GM12878 (cell line): ENCODE measurements around the gene MAN1A1.

Experiments
- CEBPB ChIP-seq, 2 experiments: fragments of 150-350 bp in 1 of 2; IDR thresholded peaks; 2 replicates each; pipeline ENCODE4 v1.6.1; 2012 to 2014; ENCODE audit warnings: low read depth in 2 of 2, low read length in 2 of 2, borderline replicate concordance in 1 of 2, inconsistent platforms in 1 of 2
- CTCF ChIP-seq, 3 experiments: IDR thresholded peaks in 2 of 3; conservative IDR thresholded peaks in 1 of 3; 2 replicates each; pipeline ENCODE4 v1.5.1; 2011; ENCODE audit warnings: low read depth in 3 of 3, low read length in 3 of 3, mild to moderate bottlenecking in 3 of 3, control low read depth in 2 of 3, moderate library complexity in 2 of 3, inconsistent platforms in 1 of 3, mixed read lengths in 1 of 3; ENCODE audit not compliant: control insufficient read depth in 2 of 3, insufficient read depth in 1 of 3; ENCODE audit errors: extremely low read depth in 1 of 3
- DPF2 ChIP-seq: fragments of 450-650 bp; IDR thresholded peaks from 2 replicates; pipeline ENCODE4 v1.6.1; 2017; ENCODE audit warnings: mild to moderate bottlenecking
- EZH2 ChIP-seq: IDR thresholded peaks from 2 replicates; pipeline ENCODE4 v1.6.1; 2012; ENCODE audit warnings: low read depth, mild to moderate bottlenecking, control low read depth, inconsistent platforms, low read length, borderline replicate concordance; ENCODE audit not compliant: control insufficient read depth
- FOS ChIP-seq: IDR thresholded peaks from 3 replicates; pipeline ENCODE4 v1.6.1; 2011; ENCODE audit warnings: borderline replicate concordance; ENCODE audit not compliant: insufficient read length; ENCODE audit errors: extremely low read depth
- FOXK2 ChIP-seq: fragments of 450-650 bp; IDR thresholded peaks from 2 replicates; pipeline ENCODE4 v1.6.1; 2017; ENCODE audit warnings: mild to moderate bottlenecking, moderate library complexity
- JUNB ChIP-seq: IDR thresholded peaks from 2 replicates; pipeline ENCODE4 v1.6.1; 2016; ENCODE audit warnings: antibody characterized with exemption, mild to moderate bottlenecking
- MAX ChIP-seq: IDR thresholded peaks from 2 replicates; pipeline ENCODE4 v1.6.1; 2012; ENCODE audit warnings: low read depth, low read length, improper control_type of control experiment
- MEF2A ChIP-seq: IDR thresholded peaks from 2 replicates; pipeline ENCODE4 v1.6.1; 2011; ENCODE audit warnings: low read depth, mild to moderate bottlenecking, low read length, moderate library complexity; ENCODE audit not compliant: insufficient read depth
- NKRF ChIP-seq: fragments of 450-650 bp; conservative IDR thresholded peaks from 2 replicates; pipeline ENCODE4 v1.6.1; 2017; ENCODE audit warnings: mild to moderate bottlenecking, moderate library complexity
- PML ChIP-seq: IDR thresholded peaks from 2 replicates; pipeline ENCODE4 v1.6.1; 2012; ENCODE audit warnings: low read length, inconsistent platforms
- POLR2AphosphoS5 ChIP-seq: IDR thresholded peaks from 2 replicates; pipeline ENCODE4 v1.6.1; 2011; ENCODE audit warnings: mild to moderate bottlenecking, low read length, inconsistent platforms
- SMC3 ChIP-seq: IDR thresholded peaks from 2 replicates; pipeline ENCODE4 v1.6.1; 2011; ENCODE audit warnings: low read length, improper control_type of control experiment, borderline replicate concordance
- TF ChIP-seq, protein P1 (sequence below): IDR thresholded peaks from 2 replicates; pipeline ENCODE4 v1.6.1; 2012; ENCODE audit warnings: low read length, inconsistent platforms

DNA sequence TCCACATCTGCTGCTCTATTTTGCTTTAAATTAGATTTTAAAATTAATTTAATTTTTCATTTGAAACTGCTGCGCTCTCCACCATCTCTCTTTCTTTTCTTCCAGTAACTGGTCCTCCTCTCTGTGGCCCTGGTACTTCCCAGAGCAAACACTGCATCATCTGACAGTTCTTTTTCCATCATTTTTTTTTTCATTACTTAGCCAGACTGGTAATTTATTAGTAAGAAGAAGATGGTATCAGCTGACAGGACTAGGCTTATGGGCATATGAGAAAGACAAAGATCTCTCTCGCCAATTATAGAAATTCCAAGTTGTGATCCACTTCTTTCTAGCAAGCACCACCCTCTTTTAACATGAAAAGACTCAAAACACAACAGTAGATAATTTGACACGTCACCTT lies 197.4 kb downstream of the MAN1A1 start:
- TF ChIP-seq CEBPB (IDR thresholded peaks at IDR 0.05; ENCODE audit: borderline replicate concordance in 1 of 2, low read depth in 2 of 2, low read length in 2 of 2) (no peak), DPF2 (no peak), MAX (no peak), POLR2AphosphoS5 (no peak), CTCF (IDR thresholded peaks at IDR 0.05 in 2 of 3, conservative IDR thresholded peaks at IDR 0.05 in 1 of 3; ENCODE audit: control insufficient read depth in 2 of 3, extremely low read depth in 1 of 3, insufficient read depth in 1 of 3, low read depth in 3 of 3, low read length in 3 of 3) (no peak), EZH2 (no peak), PML (no peak), JUNB (no peak), SMC3 (no peak), MEF2A (no peak), FOS (no peak), NKRF (no peak), FOXK2 (no peak)
- TF ChIP-seq, protein P1, sequence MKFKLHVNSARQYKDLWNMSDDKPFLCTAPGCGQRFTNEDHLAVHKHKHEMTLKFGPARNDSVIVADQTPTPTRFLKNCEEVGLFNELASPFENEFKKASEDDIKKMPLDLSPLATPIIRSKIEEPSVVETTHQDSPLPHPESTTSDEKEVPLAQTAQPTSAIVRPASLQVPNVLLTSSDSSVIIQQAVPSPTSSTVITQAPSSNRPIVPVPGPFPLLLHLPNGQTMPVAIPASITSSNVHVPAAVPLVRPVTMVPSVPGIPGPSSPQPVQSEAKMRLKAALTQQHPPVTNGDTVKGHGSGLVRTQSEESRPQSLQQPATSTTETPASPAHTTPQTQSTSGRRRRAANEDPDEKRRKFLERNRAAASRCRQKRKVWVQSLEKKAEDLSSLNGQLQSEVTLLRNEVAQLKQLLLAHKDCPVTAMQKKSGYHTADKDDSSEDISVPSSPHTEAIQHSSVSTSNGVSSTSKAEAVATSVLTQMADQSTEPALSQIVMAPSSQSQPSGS: no peak
